Kasumi-1 (cell line): ENCODE measurements around the gene GPM6B.

Experiments
- DNase-seq, 2 experiments: peaks; one replicate each; lab custom pipeline; 2025; lab: John Stamatoyannopoulos, UW

GPM6B gene

GRCh38 chrX:13816643-13817627 lies at the start of gene GPM6B:
TSS of gene GPM6B (minus strand) at chrX:13817093. CDS start at chrX:13816904, 189 bp downstream.
- no peak for DNase-seq

DNA sequence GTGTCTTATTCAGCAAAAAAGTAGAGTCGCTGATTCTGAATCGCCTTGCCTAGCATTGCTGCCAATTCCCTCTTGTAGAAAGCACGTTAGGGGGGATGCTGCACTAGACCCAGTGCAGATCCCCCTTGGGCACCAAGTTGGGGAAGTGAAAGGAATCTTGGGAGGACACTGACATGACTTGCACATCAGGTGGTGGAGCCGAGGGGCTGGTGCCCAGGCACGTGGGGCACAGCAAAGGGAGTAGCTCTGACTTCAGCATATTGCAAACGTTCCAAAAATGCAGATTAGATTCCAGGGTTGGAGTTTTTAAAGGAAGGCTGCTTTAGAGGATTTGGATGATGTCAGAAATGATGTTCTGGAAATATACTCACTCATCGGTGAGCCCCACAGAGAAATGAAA lies 47.4 kb upstream of the GPM6B start:
- DNase-seq = no peak

DNA sequence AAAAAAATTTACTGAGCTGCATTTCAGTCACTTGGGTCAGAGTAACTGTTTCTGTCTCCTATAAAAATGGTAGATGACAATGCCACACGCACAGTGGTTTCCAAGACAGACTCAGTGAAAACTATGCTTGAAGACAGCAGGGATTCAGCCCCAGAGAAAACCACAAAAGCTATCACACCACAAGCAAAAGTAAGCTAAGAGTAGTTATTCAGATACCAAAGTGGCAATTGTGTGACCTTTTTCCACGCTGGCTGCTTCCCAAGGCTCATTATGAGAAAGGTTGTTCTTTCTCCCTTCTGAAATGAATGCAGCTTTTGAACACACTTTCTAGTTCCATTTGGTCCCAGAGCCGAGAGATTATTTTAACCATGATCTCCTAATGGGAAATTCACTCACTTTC lies 46.4 kb upstream of the GPM6B start:
- no peak for DNase-seq

- DNase-seq = no peak
Observed at GRCh38 chrX:13859724-13860123, 42.8 kb upstream of the GPM6B start.

DNA sequence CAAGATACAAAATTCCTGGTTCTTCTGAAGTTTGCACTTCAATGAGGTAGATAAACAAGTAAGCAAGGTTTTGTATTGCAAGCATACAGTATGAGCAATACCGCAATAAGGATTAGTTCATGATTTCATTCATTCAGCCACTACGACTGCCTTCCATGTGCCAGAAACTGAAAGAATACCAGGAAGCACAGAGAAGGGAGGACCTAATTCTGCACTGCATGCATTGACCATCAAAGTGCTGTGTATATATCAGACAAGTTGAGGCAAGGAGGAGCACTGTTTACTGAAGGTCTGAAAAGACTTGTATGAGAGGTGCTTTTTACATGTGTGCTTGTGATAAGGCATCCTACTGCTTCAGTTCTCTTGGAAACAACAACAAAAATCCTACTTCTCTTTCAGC lies 40.9 kb upstream of the GPM6B start:
- DNase-seq = no peak

- DNase-seq = no peak
Observed at GRCh38 chrX:13855689-13856450, 39.0 kb upstream of the GPM6B start.

GRCh38 chrX:13854003-13854402 lies 37.1 kb upstream of the GPM6B start:
- no peak for DNase-seq

GRCh38 chrX:13852001-13852695 lies 35.3 kb upstream of the GPM6B start:
- peak; percentile 3 to 13 for DNase-seq

GRCh38 chrX:13845721-13846378 lies 29.0 kb upstream of the GPM6B start:
- no peak for DNase-seq

DNA sequence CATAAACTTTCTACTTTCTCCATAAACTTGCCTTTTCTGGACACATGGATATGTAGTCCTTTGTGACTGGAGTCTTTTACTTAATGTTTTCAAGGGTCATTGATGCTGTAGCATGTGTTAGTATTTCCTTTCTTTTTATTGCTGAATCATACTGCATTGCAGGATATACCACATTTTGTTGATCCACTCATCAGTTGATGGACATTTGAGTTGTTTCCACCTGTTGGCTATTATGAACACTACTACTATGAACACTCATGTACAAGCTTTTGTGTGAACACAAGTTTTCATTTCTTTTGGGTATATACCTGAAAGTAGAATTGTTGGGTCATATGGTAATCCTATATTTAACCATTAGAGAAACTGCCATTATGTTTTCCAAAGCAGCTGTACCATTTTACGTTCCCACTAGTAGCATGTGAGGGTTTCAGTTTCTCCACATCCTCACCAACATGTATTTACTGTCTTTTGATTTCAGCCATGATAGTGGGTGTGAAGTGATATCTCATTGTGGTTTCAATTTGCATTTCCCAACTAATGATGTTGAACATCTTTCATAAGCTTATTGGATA lies 26.3 kb upstream of the GPM6B start:
- no peak for DNase-seq

DNA sequence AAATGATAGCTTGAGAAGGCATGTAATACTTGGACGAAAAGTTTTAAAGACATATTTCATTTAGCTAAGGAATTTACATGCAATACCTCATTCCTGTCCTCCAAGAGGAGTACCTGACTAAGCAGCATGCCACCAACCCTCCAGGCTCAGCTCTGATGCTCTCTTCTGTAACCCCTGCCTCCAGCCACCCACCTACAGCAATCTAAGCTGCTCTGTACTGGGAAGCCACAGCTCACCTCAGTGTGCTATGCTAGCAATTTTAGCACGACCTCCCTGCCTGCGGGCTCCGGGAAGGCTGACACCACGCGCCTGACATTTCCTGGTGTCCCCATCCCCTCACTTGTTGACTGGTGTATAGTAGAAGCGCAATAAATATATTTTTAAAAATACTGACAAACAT lies 23.2 kb upstream of the GPM6B start:
- DNase-seq = no peak

DNA sequence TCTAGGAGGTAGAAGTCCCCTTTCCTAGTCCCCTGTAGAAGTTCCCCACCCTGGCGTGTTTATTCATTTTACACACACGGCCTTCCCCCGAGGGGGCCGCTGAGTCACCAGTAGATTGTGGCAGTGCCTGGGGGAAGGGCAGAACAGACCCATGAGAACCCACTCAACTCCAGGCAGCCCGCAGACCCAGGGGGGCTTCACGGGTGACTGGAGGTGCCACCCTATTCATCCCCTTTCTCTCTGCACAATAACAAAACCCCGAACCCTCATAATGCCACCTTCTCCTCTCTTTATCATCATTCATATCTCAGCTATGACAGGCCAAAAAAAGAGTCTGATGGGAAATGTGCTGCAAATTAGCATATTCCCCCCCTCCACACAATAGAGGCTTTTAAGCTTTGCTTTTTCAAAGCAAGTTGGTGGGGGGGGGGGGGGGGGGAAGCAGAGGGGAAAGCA lies 20.4 kb upstream of the GPM6B start:
- DNase-seq = no peak

- DNase-seq = no peak
Observed at GRCh38 chrX:13836575-13836974, 19.7 kb upstream of the GPM6B start.

DNA sequence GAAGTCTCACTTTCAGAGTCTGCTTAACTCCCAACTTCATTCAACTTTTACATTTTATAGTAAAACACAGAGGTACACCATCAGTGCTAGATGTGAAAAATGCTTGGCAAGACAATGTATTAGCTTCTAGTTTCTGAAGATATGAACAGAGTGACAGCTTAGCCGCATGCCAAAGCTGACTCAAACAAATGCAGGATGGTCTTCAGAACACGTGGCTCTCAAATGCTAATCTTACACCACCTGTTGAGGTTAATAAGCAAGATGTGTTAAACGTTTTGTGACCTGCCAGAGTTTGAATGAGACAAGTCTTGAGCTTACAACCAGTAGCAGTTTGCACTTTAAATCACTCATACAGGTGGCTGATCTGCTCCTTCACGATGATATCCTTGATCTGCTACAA lies 18.9 kb upstream of the GPM6B start:
- no peak for DNase-seq

DNA sequence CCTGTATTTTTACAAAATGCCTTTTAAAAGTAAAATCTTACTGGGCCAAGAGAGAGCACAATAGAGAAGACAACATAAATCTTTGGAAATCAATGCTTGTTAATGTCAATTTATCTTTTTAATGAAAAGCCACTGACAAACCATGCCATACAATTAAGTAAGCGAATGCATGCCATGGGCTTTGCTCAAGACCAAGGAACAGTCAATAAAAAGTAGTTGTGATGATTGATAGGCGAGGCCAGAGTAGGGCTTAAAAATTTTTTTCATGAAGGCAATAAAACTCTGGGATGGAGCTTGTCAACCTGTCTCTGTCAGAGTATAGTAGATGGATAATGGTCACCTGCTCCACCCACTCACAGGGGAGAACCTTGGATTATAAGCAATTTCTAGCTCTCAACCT lies 17.5 kb upstream of the GPM6B start:
- DNase-seq = no peak

DNA sequence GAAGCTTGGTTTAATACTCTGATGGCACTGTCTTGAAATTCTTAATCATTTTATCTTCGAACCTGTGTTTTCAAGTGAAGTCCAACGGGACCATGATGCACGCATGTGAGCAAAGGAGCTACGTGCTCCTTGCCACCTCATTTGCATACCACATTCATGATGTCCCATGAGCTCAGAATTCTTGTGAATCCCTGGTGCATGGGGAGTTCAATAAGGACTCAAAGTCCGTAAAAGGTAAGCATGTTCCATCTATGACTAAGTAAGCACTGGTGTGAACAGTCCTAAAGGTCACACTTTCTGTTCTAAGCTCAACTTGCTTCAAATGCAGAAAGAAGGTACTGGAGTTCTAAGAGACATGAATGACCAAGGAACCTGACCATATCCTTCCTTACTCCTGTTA lies 13.1 kb upstream of the GPM6B start:
- DNase-seq = no peak

GRCh38 chrX:13828392-13828791 lies 11.5 kb upstream of the GPM6B start:
- no peak for DNase-seq

- no peak for DNase-seq
Observed at GRCh38 chrX:13827298-13828090, 10.6 kb upstream of the GPM6B start.

- DNase-seq = no peak
Observed at GRCh38 chrX:13826770-13827169, 9.9 kb upstream of the GPM6B start.

- no peak for DNase-seq
Observed at GRCh38 chrX:13825178-13825762, 8.4 kb upstream of the GPM6B start.
